RWPE1 (cell line): Measurements from ENCODE around the gene LRMDA.

Experiments
- CTCF ChIA-PET: fragments of 350-600 bp; sonication (Branson Sonifier 250); formaldehyde crosslinking; extraction: SDS; loops from one replicate; lab custom pipeline; 2021; lab: Yijun Ruan, JAX
- POLR2A ChIA-PET: fragments of 400-600 bp; formaldehyde crosslinking; extraction: SDS; loops from one replicate; lab custom pipeline; 2020; ENCODE audit warnings: antibody characterized with exemption; ENCODE audit not compliant: low non-redundant PET; lab: Yijun Ruan, JAX
- DNase-seq: peaks from one replicate; pipeline ENCODE4 v3.0.0; 2012; ENCODE audit warnings: low spot score
- H3K27ac ChIP-seq: fragments of 450-650 bp; 2 replicates; pipeline ENCODE4 v1.5.1; 2017
- CTCF ChIP-seq: fragments of 450-650 bp; conservative IDR thresholded peaks from 2 replicates; pipeline ENCODE4 v1.5.1; 2017; ENCODE audit warnings: low read depth, mild to moderate bottlenecking

The LRMDA gene

DNA sequence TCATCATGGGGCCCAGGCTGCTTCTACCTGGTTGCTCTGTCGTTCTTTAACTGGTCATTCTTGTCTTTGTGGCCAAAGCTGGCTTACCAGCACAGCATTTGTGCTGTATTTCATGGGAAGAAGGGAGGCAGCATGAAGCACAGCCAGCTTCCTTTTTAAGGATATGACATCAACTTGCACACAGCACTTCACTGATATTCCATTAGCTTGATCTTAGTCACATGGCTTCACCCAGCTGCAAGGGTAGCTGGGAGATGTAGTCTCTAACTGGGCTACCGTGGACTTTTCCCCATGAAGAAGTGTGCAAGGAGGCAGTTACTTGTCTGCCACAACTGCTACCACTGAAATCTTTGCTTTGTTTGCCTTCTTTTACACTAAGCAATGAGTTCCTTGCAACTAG lies 525.2 kb downstream of the LRMDA start:
- no peak for DNase-seq
- POLR2A ChIA-PET, result no interaction called here
- CTCF ChIA-PET, result no interaction called here
- H3K27ac ChIP-seq, result no peak overlapping the region
- TF ChIP-seq CTCF, result no peak

- no peak for TF ChIP-seq CTCF
- POLR2A ChIA-PET, result no interaction called here
- H3K27ac ChIP-seq, result no peak overlapping the region
- DNase-seq, result no peak
- CTCF ChIA-PET, result interaction anchor here (0.5 to 0.6 kb wide), 2 partner anchors 88 to 323 kb away, joined by 3 read pairs; no protein-coding TSS in a partner anchor
Observed at GRCh38 chr10:75957314-75958120, 526.1 kb downstream of the LRMDA start.

DNA sequence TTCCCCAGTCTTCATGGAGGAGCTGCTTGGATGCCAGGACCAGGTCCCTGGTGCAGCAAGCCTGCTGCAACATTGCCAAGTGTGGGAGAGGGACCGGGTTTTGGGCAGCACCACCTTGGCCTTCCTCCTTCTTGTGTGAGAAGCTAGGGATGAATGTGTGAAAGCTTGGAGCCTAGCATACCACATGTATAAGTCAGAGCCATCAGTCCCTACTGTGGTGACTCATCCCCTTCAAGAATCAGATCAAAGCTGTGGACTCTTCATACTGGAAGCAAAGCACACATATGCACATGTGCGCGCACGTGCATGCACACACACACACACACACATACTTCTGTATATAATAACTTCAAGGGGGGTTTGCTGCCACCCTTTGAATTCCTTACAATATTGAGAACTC lies 527.8 kb downstream of the LRMDA start:
- no peak overlapping the region for H3K27ac ChIP-seq
- CTCF ChIA-PET, result interaction anchor here (0.6 kb wide), 3 partner anchors 35 to 345 kb away, joined by 3 read pairs; no protein-coding TSS in a partner anchor
- DNase-seq, result peak; percentile 73
- no peak for TF ChIP-seq CTCF
- POLR2A ChIA-PET, result interaction anchor here (0.6 kb wide), 1 partner anchor 557 kb away, joined by 4 read pairs; the partner anchor contains the start of gene ZNF503

DNA sequence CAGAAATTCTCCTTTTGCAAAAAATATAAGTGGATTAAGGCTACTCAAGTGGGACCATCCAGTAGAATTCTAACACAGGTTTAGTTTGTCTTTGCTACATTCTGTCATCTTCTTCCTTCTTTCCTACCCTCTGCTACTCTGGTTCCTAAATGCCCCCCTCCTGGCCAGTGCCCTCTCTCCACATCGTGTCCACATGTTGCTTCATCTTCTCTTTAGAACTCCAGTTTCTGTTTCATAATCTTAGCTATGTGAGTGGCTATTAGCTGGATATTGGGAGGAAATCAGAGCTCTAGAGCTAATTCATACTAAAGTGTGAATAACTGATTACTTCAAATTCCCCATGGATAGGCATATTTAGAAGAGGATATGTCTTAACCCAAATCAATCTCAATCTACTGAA lies 528.5 kb downstream of the LRMDA start:
- ChIA-PET POLR2A (interaction anchor here (0.6 kb wide), 1 partner anchor 558 kb away, joined by 4 read pairs; the partner anchor contains the start of gene ZNF503), CTCF (interaction anchor here (0.6 to 0.7 kb wide), 3 partner anchors 24 to 542 kb away, joined by 3 to 4 read pairs (median 4); no protein-coding TSS in a partner anchor)
- no peak overlapping the region for H3K27ac ChIP-seq
- no peak for DNase-seq
- no peak for TF ChIP-seq CTCF

DNA sequence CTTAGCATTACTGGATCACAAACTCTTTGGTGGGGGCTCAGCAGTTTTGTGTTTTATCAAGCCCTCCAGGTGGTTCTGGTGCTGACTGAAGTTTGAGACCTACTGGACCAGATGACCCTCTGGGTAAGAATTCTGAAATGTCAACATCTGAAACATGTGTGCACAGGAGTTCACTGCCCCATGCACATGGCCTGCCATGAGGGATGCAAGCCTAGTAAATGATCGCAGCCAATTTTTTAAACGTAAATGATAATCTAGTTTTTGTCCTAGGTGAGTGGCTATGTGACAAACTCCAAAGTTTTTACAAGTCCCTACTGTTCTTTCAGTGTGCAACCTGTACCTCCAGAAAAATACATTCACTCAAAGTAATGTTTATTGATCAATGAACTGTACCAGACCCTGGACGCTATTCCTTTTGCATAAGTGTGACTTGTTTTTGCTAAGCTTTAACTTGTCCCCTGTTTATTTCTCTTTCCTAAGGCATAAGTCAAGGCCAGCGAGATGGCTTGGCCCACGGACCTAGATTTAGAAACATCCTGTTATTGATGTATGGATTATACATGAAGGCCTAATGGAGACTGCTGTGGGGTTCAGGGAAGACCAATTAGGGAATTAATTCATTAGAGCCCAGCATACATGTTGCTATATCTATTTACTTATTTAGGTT lies 531.1 kb downstream of the LRMDA start:
- no peak for DNase-seq
- TF ChIP-seq CTCF, result no peak
- ChIA-PET CTCF (no interaction called here), POLR2A (no interaction called here)
- no peak overlapping the region for H3K27ac ChIP-seq

DNA sequence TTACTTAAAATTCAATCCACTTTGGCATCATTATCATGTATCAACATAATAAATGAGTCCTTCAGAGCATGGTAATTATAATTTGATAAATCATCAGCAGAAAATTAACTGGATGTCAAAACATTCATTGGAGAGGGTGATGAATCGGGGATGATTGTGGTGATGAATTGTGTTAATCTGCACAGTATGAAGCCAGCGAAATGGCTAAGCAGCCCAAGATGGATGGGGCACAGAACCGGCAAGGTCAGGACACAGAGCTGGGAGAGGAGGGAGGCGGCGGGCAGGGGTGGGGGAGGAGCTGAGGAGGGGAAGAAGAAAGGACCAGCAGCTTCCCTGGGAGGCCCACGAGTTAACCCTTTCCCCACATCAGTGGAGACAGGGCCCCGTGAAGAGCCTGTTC lies 536.1 kb downstream of the LRMDA start:
- TF ChIP-seq CTCF, result no peak
- ChIA-PET POLR2A (no interaction called here), CTCF (no interaction called here)
- H3K27ac ChIP-seq, result no peak overlapping the region
- DNase-seq, result no peak
